Airway epithelial cell (primary cell): ENCODE data around the gene RGS2. TPM values are rescaled to one million over a fixed set of nuclear protein-coding genes. Genes with fewer than 3 reads are reported as not detected.

Experiments used
- total RNA-seq: library from RNA; depleted of rRNA; stranded (reverse); fragments of >200 nt; gene quantifications from 2 replicates; pipeline ENCODE4 v1.2.3, GENCODE V29; 2015

RGS2 gene
- total RNA-seq = 33.9 and 36.7 TPM in 2 replicates

GRCh38 chr1:192808518-192809306, at the start of gene RGS2:
RGS2 (plus strand) TSS chr1:192809039; CDS start chr1:192809072, 33 bp downstream.

Other genes with a start within 250 kb of the RGS2 start
- gene RGS1, start 233.3 kb upstream of the RGS2 start, total RNA-seq = not detected in 2 replicates
- gene RGS13, start 172.9 kb upstream of the RGS2 start, total RNA-seq = not detected in 2 replicates